VCaP (cell line): Measurements from ENCODE around the gene DHODH.
"Not testable (repeated sequence)": the region's sequence is repeated elsewhere in the genome, so short reads cannot be mapped to it uniquely, and the experiment has no call there.

ENCODE experiments used
- H3K27ac ChIP-seq: fragments of 450-650 bp; 2 replicates; pipeline ENCODE4 v1.5.1; 2017
- CTCF ChIP-seq: fragments of 450-650 bp; conservative IDR thresholded peaks from 2 replicates; pipeline ENCODE4 v1.5.1; 2017; ENCODE audit warnings: mild to moderate bottlenecking, moderate library complexity

The DHODH gene

GRCh38 chr16:72044296-72044695 lies 35.8 kb downstream of the DHODH start:
- no peak for TF ChIP-seq CTCF

GRCh38 chr16:72044825-72045359 lies 36.3 kb downstream of the DHODH start:
- no peak for TF ChIP-seq CTCF
- no peak overlapping the region for H3K27ac ChIP-seq

More at GRCh38 chr16:72044296-72044695, 35.8 kb downstream of the DHODH start:
- no peak overlapping the region for H3K27ac ChIP-seq

GRCh38 chr16:72049110-72049509 lies 40.6 kb downstream of the DHODH start:
- no peak overlapping the region for H3K27ac ChIP-seq
- no peak for TF ChIP-seq CTCF

GRCh38 chr16:72050769-72051464 lies 42.4 kb downstream of the DHODH start:
- no peak overlapping the region for H3K27ac ChIP-seq
- TF ChIP-seq CTCF = no peak

GRCh38 chr16:72051818-72052217 lies 43.3 kb downstream of the DHODH start:
- H3K27ac ChIP-seq = no peak overlapping the region
- TF ChIP-seq CTCF = no peak

GRCh38 chr16:72054254-72054847 lies 45.8 kb downstream of the DHODH start, which contains the start of gene HP:
Gene HP, plus strand, starts transcription at chr16:72054505. Its CDS starts 148 bp downstream, at chr16:72054653.
- H3K27ac ChIP-seq = not testable (repeated sequence)

- no peak for TF ChIP-seq CTCF
Measured at GRCh38 chr16:72055911-72056310, 47.4 kb downstream of the DHODH start.

GRCh38 chr16:72057313-72057712 lies 48.8 kb downstream of the DHODH start:
- H3K27ac ChIP-seq = not testable (repeated sequence)

More at GRCh38 chr16:72055911-72056310, 47.4 kb downstream of the DHODH start:
- H3K27ac ChIP-seq = no peak overlapping the region

- H3K27ac ChIP-seq = not testable (repeated sequence)
Measured at GRCh38 chr16:72059060-72059459, 50.5 kb downstream of the DHODH start.
